ENCODE measurements around the gene POU2F1. TPM values are rescaled to one million over a fixed set of nuclear protein-coding genes. Genes with fewer than 3 reads are reported as not detected.

POU2F1 gene
- total and polyA plus RNA-seq, 2 experiments from 2014 or later: 38.8 to 66.1 TPM

DNA sequence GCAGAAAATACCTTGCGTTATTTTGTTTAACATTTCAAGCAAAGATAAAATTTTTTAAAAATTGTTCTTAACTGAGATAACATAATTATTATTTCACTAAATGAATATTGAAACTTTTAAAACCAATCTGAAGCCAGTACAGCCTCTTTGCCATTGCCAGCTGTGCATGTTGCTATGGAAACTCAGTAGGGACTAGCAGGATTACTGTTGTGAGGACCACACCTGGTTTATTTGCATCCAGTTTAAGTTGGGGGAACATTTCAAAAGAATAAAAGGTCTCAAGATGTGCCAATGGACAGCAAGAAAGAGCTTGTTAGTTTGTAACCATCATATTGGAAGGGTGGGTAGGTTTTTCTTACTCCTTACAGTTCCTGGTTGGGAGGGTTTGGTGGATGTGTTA, 80.7 kb downstream of the POU2F1 start:
- H2AFZ ChIP-seq: no peak overlapping the region
- Mint-ChIP-seq H3K4me3 (no peak overlapping the region), H3K9me3 (no peaks in the 10 kb centered on the region), H3K36me3 (ENCODE audit: low read depth) (no peaks in the 10 kb centered on the region), H3K27me3 (ENCODE audit: insufficient read depth, low read depth, poor library complexity) (peaks cover 9% of the 10 kb centered on the region), H3K27ac (no peak overlapping the region; the same call in 1 of the 2 replicates), H3K4me1 (peaks cover 32% of the 10 kb centered on the region)
- DNase-seq (ENCODE audit: low spot score) (peak; percentile 72), ATAC-seq (peak; percentile 72)
- H3K4me1 ChIP-seq (ENCODE audit: insufficient read depth): peaks cover 35% of the 10 kb centered on the region
- no peaks in the 10 kb centered on the region for H3K9me2 ChIP-seq (ENCODE audit: insufficient read depth)
- peaks cover 38% of the 10 kb centered on the region for H4K20me1 ChIP-seq (replicated peaks; ENCODE audit: insufficient read depth)
- no peaks in the 10 kb centered on the region for H3K27me3 ChIP-seq (ENCODE audit: insufficient read depth)
- no peak overlapping the region for H3K27ac ChIP-seq (ENCODE audit: low read depth)
- H3K36me3 ChIP-seq (ENCODE audit: insufficient read depth): no peaks in the 10 kb centered on the region
- no peak overlapping the region for H3K4me2 ChIP-seq
- no peak for TF ChIP-seq NANOG (IDR thresholded peaks at IDR 0.05; ENCODE audit: borderline replicate concordance)
- no peak for TF ChIP-seq STAT1 (IDR thresholded peaks at IDR 0.05; ENCODE audit: unreplicated experiment)
- TF ChIP-seq, protein P1, sequence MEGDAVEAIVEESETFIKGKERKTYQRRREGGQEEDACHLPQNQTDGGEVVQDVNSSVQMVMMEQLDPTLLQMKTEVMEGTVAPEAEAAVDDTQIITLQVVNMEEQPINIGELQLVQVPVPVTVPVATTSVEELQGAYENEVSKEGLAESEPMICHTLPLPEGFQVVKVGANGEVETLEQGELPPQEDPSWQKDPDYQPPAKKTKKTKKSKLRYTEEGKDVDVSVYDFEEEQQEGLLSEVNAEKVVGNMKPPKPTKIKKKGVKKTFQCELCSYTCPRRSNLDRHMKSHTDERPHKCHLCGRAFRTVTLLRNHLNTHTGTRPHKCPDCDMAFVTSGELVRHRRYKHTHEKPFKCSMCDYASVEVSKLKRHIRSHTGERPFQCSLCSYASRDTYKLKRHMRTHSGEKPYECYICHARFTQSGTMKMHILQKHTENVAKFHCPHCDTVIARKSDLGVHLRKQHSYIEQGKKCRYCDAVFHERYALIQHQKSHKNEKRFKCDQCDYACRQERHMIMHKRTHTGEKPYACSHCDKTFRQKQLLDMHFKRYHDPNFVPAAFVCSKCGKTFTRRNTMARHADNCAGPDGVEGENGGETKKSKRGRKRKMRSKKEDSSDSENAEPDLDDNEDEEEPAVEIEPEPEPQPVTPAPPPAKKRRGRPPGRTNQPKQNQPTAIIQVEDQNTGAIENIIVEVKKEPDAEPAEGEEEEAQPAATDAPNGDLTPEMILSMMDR (conservative IDR thresholded peaks at IDR 0.05; ENCODE audit: low read depth in 2 of 2): no peak
- TF ChIP-seq ZNF114 (CRISPR knock-in tag; IDR thresholded peaks at IDR 0.05): no peak
- no peak for TF ChIP-seq ZNF331 (CRISPR knock-in tag; IDR thresholded peaks at IDR 0.05; ENCODE audit: low read depth)
- TF ChIP-seq EZH2phosphoT487 (IDR thresholded peaks at IDR 0.05; ENCODE audit: unreplicated experiment): no peak
- TF ChIP-seq ETS1 (IDR thresholded peaks at IDR 0.05): no peak
- no peak for TF ChIP-seq EZH2 (IDR thresholded peaks at IDR 0.05; ENCODE audit: low read depth, unreplicated experiment)
- no peak for TF ChIP-seq POLR2AphosphoS5 (IDR thresholded peaks at IDR 0.05; ENCODE audit: low read depth)
- no peak for TF ChIP-seq CREB1 (CRISPR knock-in tag; IDR thresholded peaks at IDR 0.05; ENCODE audit: low read depth)
- TF ChIP-seq, protein P2, sequence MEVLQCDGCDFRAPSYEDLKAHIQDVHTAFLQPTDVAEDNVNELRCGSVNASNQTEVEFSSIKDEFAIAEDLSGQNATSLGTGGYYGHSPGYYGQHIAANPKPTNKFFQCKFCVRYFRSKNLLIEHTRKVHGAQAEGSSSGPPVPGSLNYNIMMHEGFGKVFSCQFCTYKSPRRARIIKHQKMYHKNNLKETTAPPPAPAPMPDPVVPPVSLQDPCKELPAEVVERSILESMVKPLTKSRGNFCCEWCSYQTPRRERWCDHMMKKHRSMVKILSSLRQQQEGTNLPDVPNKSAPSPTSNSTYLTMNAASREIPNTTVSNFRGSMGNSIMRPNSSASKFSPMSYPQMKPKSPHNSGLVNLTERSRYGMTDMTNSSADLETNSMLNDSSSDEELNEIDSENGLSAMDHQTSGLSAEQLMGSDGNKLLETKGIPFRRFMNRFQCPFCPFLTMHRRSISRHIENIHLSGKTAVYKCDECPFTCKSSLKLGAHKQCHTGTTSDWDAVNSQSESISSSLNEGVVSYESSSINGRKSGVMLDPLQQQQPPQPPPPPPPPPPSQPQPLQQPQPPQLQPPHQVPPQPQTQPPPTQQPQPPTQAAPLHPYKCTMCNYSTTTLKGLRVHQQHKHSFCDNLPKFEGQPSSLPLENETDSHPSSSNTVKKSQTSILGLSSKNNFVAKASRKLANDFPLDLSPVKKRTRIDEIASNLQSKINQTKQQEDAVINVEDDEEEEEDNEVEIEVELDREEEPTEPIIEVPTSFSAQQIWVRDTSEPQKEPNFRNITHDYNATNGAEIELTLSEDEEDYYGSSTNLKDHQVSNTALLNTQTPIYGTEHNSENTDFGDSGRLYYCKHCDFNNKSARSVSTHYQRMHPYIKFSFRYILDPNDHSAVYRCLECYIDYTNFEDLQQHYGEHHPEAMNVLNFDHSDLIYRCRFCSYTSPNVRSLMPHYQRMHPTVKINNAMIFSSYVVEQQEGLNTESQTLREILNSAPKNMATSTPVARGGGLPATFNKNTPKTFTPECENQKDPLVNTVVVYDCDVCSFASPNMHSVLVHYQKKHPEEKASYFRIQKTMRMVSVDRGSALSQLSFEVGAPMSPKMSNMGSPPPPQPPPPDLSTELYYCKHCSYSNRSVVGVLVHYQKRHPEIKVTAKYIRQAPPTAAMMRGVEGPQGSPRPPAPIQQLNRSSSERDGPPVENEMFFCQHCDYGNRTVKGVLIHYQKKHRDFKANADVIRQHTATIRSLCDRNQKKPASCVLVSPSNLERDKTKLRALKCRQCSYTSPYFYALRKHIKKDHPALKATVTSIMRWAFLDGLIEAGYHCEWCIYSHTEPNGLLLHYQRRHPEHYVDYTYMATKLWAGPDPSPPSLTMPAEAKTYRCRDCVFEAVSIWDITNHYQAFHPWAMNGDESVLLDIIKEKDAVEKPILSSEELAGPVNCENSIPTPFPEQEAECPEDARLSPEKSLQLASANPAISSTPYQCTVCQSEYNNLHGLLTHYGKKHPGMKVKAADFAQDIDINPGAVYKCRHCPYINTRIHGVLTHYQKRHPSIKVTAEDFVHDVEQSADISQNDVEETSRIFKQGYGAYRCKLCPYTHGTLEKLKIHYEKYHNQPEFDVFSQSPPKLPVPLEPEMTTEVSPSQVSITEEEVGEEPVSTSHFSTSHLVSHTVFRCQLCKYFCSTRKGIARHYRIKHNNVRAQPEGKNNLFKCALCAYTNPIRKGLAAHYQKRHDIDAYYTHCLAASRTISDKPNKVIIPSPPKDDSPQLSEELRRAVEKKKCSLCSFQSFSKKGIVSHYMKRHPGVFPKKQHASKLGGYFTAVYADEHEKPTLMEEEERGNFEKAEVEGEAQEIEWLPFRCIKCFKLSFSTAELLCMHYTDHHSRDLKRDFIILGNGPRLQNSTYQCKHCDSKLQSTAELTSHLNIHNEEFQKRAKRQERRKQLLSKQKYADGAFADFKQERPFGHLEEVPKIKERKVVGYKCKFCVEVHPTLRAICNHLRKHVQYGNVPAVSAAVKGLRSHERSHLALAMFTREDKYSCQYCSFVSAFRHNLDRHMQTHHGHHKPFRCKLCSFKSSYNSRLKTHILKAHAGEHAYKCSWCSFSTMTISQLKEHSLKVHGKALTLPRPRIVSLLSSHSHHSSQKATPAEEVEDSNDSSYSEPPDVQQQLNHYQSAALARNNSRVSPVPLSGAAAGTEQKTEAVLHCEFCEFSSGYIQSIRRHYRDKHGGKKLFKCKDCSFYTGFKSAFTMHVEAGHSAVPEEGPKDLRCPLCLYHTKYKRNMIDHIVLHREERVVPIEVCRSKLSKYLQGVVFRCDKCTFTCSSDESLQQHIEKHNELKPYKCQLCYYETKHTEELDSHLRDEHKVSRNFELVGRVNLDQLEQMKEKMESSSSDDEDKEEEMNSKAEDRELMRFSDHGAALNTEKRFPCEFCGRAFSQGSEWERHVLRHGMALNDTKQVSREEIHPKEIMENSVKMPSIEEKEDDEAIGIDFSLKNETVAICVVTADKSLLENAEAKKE (CRISPR knock-in tag; IDR thresholded peaks at IDR 0.05): no peak
- peaks cover 99% of the 10 kb centered on the region for H3K79me2 ChIP-seq (replicated peaks; ENCODE audit: insufficient read depth)
- no peaks in the 10 kb centered on the region for H3F3A ChIP-seq (replicated peaks; ENCODE audit: low read depth)
- no peak overlapping the region for H3K4me3 ChIP-seq
